Measurements from ENCODE around the gene TRIM62.

Gene TRIM62

DNA sequence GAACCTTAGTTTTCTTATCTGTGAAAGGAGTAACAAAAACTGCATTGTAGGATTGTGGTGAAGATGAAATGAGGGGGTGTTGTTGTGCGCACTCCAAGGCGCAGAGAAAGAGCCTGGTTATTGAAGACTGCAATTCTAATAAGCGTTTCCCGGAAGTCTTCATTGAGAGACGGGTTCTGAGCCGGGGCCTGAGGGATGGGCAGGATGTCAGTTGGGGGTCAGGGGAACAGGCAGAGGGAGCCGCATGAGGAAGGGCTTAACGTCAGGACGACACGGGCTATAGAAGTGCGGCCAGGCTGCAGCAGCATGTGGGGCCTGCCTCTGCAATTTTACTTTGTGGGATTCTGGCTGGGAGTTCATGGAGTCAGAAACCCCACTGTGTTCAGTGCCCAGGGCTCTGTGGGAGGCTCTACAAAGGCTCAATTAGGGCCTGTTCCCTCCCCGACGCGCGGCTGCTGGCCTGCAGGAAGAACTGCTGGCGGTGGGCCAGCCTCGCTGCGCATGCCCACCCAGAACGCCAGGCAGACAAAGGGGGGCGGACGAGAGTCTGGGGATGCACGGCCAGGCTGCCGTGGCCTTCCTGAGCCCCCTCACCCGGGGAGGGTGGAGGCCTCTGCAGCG, 20.7 kb downstream of the TRIM62 start:
- no peak for DNase-seq (ENCODE audit: low read depth in 3 of 3)

DNA sequence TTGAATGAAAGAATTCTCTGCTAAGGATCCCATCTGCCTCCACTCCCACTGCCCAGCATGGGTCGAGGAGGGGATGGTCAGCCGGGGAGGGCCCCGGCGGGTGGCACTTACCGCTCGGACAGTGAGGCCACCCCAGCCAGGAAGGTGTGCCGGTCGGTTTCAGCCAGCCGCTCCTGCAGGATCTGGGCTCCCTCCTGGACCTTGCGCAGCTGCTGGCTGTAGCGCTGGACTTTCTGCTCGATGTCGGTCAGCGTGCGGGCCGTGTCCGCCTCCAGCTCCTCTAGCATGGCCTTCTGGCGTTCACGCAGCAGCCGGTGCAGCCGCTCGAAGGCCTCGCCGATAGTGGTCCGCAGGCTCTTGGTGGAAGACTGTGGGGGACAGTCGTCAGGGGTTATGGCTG, 22.3 kb downstream of the TRIM62 start:
- no peak for DNase-seq (ENCODE audit: low read depth in 3 of 3)

DNA sequence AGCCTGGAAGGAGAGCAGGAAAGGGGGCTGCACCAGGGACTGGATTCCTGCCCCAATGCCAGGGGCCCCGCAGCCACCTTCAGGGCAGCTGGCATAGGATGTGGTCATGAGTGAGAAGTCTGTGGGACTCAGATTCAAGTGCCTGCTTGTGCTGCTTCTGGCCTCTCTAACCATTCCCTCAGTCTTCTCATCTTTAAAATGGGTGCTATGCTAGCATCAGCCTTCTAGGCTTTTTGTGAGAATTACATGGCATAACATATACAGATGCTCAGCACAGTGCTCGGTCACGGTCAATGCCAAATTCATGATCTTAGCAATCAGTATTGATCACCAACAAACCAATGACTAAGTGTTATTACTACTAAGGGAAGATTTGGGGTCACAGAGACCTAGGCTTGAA, 23.5 kb downstream of the TRIM62 start:
- no peak for DNase-seq (ENCODE audit: low read depth in 3 of 3)

DNA sequence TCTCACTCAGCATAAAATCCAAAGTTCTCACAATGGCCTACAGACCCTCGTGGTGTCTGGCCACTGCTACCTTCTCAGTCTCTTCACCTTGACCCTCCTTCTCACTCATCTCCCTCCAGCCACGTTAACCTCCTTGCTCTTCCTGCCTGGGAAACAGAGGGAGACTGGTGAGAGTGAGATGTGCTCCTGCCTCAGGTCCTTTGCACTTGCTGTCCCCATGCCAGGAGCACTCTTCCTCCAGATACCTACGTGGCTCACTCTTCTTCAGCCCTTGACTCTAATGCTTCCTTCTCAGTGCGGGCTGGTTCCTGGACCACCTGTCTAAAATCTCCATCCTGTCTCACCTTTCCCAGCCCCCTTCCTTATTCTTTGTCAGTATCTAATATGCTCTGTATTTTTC, 24.7 kb downstream of the TRIM62 start:
- no peak for DNase-seq (ENCODE audit: low read depth in 3 of 3)

DNA sequence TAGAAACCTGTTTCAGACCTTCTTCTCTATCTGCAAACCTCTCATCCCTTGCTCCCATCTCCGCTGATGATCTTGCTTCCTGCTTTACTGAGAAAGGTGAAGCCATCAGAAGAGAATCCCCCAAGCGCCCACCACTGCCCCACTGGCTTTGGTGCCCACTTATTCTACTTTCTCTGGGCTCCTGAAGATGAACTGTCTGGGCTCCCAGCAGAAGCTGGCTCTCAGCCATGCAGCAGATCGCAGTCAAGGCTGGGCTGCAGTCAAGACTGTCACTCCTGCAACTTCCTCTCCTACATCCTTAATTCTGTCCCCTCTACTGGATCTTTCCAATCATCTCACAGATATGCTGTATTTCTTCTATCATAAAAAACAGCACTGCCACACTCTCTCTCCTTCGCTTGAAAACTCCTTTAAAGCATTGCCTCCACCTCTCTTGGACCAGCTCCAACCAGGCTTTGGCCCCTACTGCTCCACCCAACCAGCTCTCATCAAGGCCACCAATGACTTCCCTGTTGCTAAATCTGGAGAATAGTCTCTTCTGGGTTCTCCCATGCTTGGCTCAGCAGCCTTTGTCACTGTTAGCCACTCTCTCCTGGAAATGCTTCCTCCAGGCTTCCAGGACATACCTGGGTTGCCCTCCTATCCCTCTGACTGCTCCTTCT, 25.8 kb downstream of the TRIM62 start:
- DNase-seq (ENCODE audit: low read depth in 3 of 3) = no peak

DNA sequence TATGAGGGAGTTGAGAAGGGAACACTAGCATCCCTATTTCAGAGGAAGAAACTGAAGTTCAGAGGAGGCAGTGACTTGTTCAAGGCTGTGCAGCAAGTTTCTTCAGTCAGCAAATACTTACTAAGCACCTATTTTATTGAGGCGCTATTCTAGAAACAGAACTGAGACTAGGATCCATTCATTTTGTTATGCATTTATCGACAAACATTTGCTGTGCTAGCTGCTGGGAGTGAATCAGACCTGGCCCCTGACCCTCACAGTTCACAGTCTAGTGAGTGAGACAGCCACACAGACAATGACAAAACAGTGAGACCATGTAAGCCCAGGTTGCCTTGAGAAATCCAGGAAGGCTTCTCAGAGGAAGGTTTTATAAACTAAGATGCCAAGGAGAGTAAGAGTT, 28.2 kb downstream of the TRIM62 start:
- DNase-seq (ENCODE audit: low read depth in 3 of 3) = no peak

DNA sequence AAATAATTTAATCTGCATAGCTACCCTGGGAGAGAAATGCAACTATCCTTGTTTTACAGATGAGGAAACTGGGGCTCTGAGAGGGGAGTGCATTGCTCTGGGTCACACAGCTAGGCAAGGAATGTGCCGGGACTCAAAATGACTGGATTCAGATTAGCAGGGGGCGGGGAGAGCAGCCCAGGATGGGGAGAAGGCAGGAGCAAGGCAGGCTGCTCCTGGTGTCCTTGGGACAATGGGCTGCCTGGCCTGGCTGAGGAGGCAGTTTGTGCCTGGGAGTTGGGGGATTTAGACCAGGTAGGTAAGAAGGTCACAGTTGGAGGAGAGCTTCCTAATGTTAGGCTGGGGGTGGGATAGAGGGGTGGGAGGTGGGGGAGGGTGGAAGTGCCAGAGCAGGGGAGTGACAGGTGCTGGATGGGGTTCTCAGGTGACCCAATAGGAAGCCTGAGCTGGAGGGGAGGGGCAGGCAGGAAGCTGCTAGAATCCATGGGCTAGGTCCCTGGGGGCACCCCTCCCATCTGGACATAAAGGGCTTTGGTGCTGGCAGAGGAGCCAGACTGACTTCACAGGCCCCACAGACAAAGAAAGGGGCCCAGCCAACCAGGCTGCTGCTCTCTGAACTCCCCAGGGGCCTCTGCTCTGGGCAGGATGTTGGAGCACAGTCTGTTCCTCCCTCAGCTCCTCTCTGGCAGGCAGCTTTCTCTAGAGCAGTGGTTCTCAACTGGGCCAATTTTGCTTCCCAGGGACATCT, 29.0 kb downstream of the TRIM62 start:
- no peak for DNase-seq (ENCODE audit: low read depth in 3 of 3)

DNA sequence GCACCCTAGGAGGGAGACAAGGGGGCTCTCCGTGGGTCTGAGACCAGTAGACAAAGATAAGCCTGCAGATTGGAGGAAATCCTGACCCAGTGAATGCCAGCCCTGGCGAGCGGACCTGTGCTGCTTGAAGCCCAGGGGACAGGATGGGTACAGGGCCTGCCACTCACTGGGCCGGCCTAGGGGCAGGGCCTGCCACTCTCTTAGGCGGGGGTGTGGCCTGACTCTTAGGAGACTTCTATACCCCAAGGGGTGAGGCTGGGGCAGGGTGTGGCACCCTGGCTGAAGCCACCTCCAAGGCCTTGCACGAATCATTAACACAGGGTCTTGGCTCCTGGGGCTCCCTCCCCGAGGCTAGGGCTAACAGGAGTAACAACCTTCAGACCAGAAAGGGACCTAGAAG, 30.7 kb downstream of the TRIM62 start:
- DNase-seq (ENCODE audit: low read depth in 3 of 3) = no peak

DNA sequence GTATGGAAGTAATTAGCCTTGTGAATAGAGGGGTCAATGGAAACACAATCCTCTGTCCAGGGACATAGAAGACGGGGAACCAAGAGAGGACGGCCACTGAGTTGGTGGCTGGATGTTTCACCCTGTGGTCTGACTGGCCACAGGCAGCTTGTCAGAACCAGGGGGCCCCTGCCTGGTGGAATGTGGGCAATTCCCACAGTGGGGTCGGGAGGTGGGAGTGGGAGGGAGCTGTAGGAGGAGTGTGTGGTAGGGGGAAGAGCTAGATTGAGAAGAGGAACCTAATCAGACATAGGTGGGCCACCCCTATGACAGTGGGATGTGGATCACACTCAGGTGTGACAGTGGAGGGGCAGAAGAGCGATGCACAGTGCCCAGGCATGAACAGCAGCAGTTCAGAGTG, 31.3 kb downstream of the TRIM62 start:
- DNase-seq (ENCODE audit: low read depth in 3 of 3) = no peak

DNA sequence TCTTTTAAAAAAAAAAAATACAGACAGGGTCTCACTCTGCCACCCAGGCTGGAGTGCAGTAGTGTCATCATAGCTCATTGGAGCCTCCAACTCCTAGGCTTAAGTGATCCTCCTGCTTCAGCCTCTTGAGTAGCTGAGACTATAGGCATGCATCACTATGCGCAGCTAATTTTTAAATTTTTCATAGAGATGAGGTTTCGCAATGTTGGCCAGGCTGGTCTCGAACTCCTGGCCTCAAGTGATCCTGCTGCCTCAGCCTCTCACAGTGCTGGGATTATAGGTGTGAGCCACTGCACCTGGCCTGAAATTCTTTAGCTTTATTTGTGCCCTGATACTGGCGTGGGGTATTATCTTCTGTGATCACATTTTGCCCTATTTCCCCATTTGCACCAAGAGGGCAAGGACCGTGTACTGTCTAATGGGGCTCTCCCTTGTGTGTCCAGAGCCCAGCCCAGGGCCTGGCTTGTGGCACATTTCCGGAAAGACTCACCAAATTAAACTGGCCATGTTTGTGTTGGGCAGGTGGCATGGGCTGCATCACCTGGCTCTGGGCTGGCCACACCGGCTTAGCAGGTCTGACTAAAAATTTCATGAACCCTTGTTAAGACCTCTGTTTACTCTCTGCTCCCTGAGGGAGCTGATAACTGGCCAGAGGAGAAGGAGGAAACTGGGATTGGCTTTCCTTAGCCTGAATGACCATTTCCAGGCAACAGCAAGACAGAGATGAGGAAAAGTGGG, 32.2 kb downstream of the TRIM62 start:
- no peak for DNase-seq (ENCODE audit: low read depth in 3 of 3)

DNA sequence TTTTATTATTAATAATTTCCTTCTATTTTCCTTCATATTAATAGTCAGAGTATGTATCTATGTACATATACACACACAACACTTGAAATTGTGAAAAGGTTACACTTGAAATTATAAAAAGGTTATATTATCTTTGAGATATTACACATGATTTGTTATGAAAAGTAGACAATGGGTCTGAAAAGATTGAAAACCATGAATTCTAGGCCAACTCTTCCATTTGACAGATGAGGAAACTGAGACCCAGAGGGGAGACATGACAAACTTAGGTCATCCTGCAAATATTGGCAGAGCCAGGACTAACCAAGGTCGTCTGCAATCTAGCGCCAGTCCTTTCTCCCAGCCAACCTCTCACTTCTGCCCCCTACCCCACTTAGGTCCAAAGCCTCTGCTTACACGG, 33.2 kb downstream of the TRIM62 start:
- DNase-seq (ENCODE audit: low read depth in 3 of 3) = no peak

DNA sequence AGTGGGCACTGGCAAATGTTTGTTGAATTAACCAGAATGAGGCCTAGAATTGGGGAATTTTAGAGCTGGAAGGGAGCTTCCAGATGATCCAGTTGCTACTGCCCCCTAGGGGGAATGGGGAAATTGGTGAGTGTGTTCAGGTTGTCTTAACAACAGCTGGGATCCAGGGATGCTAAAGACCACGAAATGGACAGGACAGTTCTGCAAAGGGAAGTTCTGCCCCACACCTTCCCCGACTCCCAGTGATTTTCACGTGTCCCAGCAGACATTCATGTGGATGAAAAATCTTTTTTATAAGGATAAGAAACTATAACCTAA, 33.9 kb downstream of the TRIM62 start:
- DNase-seq (ENCODE audit: low read depth in 3 of 3) = no peak

DNA sequence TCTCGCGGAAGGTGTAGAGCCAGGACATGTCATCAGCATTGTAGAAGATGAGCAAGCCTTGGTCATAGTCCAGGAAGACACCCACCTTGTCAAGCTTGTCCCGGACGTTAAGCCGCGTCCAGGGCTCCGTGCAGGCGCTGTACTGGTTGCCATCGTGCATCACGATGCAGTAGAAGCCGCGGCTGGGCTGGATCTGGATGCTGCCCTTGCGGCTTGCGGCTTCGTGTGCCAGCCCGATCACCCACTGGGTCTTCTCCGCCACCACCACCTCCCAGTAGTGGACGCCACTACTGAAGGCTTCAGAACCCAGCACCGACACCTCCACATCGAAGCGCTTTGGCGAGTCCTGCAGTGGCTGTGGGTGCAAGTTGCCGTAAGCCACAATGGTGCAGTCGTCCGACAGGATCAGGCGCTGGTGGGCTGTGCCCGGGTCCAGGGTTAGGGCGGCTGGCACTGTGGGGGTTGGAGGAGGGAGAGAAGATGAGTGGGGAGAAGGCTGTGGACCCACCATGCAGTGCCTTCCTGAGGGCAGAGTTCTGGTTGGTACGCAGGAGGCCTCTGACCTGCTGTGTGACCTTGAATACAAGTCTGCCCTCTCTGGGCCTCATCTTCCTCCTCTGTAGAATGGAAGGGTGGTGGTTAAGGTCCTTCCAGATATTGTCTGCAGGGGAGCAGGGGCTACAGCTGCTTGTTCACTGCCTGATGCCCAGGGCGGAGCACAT, 34.4 kb downstream of the TRIM62 start:
- DNase-seq (ENCODE audit: low read depth in 3 of 3) = no peak

DNA sequence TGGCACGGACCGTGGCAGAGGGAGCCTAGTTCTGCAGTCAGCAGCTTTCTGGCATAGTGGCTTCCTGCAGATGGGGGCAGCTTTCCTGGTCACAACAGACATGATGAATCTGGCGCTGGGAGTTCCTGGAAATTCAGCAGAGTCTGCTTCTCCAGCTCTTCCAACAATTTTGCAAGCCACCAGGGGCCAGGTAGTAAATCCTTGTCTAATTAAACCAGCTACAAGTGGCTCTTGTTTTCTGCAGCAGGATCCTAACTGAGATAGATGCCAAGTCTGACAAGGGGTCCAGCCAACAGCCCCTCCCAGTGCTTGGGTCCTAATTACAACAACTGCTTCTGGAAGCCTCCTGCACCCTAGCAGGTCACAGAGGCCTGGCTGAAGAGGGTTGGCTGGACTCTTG, 35.8 kb downstream of the TRIM62 start:
- DNase-seq (ENCODE audit: low read depth in 3 of 3) = no peak

DNA sequence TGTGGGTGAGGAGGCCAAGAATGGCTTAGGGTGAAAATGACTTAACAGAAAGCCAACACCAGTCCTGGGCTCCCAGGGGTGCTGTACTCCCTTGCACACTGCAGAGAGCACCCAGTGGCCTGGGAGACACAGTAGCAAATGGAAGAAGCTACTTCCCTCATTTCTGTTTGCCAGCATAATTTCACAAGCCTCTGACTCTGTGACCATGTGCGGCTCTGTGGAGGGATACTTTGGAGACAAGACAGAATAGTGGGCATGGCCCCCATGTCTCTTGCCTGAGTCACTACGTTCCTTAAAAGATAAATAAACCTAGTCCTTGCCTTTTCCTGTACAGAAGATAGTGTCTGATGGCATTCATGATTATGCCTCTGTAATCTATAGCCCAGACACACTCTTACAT, 38.1 kb downstream of the TRIM62 start:
- no peak for DNase-seq (ENCODE audit: low read depth in 3 of 3)

DNA sequence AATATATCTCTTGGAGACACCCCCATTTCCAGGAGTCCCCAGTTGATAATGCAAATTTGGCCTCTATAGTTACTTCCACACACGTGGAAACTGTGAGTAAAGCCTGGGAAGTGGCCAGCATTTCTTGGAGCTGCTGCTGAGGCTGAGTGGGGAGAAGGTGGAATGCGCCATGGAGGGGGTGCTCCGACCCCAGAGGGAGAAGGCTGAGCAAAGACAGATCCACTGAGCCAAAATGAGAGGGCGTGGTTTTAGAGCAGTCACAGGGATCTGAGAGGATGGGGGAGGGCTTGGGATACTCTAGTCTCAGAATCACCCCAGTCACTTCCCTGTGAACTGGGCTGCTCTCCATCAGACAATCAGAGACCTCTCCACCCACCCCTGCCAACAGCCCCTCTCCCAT, 38.7 kb downstream of the TRIM62 start:
- DNase-seq (ENCODE audit: low read depth in 3 of 3) = no peak

DNA sequence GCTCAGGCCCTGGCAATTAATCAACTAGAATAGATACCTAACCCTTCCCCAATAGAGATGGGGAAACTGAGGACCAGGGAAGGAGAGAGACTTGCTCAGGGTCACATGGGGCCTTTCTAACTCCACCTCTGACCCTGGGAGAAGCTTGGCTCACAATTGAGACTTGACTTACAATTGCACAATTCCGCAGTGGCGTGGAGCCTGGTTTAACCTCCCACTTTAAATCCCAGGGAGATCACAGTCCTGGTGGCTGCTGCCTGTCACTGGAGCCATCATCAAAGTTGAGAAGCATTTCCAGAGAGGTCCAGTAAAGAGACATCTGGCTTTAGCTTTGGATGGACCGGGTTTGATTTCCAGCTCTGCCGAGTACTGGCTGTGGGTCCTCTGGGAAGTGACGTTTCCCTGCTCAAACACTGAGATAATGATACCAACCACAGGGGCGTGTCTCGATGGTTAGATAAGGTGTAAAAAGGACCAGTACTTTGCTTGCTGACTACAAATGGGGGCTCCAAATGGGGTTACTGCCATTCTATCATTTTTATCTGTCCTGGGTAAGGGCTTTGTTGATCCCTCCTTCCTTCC, 39.3 kb downstream of the TRIM62 start:
- no peak for DNase-seq (ENCODE audit: low read depth in 3 of 3)

DNA sequence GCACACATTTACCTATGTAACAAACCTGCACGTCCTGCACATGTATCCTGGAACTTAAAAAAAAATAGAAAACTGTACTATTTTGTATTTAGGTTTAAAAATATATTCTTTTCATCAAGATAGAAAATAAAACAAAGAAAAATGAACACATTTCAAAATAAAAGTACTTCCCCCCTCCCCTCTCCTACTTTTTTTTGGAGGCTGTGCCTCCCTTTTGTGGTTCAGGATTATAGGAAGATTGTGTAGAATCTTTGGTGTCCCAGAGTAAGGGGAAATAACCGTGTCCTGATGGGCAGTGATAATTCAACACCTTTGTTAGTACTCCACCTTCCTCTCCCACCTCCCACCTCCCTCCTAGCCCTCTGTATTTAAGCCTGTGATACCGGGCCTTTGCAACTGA, 40.1 kb downstream of the TRIM62 start:
- no peak for DNase-seq (ENCODE audit: low read depth in 3 of 3)

DNA sequence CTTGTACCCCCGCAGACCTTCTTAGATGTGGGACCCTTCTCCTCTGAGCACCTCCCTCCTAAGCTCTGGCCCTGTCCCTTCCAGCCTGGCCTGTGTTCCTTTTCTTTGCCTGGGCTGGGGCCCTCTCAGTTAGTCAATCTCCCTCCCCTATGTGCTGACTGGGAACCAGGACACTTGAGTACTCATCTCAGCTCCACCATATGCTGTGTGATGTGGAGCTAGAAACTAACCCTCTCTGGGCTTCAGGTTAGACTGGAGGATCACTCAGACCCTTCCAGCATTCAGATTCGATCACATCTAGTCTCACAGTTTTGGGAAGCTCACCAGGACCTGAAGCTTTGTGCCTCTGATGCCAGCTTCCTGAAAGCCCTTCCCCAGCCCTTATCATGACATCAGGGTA, 40.6 kb downstream of the TRIM62 start:
- no peak for DNase-seq (ENCODE audit: low read depth in 3 of 3)

DNA sequence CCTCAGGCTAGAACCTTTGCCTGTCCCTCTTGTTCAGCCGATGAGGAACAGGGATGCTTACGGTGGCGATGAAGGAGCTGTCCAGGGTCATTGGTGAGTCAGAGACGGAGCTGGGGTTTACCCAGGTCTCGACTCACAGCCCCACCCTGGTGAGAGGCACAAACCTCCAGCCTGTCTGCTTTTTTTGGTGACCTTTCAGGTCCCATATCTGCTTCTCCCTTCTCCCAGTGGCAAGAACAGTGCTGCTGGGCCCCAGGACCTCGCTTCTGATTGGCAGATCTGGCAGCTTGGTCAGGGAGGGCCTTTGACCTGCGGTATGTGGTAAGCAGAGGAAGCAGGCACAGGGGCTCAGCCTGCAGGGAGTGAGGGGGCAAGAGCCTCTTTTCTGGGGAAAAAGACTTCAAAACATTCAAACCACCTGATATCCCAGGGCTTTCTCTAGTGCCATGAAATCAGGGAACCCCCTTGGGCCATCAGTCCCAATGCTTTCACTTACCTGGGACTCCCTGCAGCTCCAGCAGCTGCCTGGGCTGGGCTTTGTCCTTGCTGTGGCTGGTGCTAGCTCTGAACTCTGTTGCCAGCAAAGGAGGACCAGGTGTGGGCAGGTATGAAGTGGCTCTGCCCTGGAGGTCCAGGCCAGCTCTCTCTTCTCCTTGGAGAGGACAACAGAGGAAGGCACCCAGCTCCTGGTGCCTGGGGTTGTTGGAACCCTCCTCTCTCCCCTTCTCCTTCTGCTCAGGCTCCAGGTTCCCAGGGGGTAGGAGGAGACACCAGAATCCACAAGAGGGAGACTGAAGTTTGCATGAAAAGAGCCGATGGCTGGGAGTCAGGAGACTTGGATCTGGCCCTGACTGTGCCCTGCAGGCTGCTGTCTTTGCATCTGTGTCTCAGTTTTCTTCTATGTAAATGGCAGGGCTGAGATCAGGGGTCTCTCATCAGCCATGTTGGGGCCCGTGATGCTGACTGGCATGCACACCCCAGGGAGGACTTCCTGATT, 41.4 kb downstream of the TRIM62 start:
- no peak for DNase-seq (ENCODE audit: low read depth in 3 of 3)
